Measurements from ENCODE around the gene AKAP4. TPM values are rescaled to one million over a fixed set of nuclear protein-coding genes. Genes with fewer than 3 reads are reported as not detected.

AKAP4 gene
- total RNA-seq, 2 donors from 2014 or later = not detected

- H3K27ac Mint-ChIP-seq = no peak overlapping the region
- no peaks in the 10 kb centered on the region for H3K9me3 Mint-ChIP-seq
- no peak for ATAC-seq
- no peaks in the 10 kb centered on the region for H3K36me3 Mint-ChIP-seq
- no peak for DNase-seq (ENCODE audit: low spot score in 2 of 2)
Observed at GRCh38 chrX:50157545-50158135, 43.2 kb downstream of the AKAP4 start.

- no peaks in the 10 kb centered on the region for H3K9me3 Mint-ChIP-seq
- ATAC-seq (no peak), DNase-seq (ENCODE audit: low spot score in 2 of 2) (no peak)
- no peaks in the 10 kb centered on the region for H3K36me3 Mint-ChIP-seq
- no peak overlapping the region for H3K27ac Mint-ChIP-seq
Observed at GRCh38 chrX:50154429-50154828, 46.4 kb downstream of the AKAP4 start.

GRCh38 chrX:50152456-50152855 lies 48.4 kb downstream of the AKAP4 start:
- no peak for ATAC-seq
- H3K27ac Mint-ChIP-seq = no peak overlapping the region

GRCh38 chrX:50147972-50148371 lies 52.8 kb downstream of the AKAP4 start:
- Mint-ChIP-seq H3K36me3 (no peaks in the 10 kb centered on the region), H3K9me3 (no peaks in the 10 kb centered on the region), H3K27ac (no peak overlapping the region)
- no peak for ATAC-seq
- no peak for DNase-seq (ENCODE audit: low spot score in 2 of 2)

More at GRCh38 chrX:50152456-50152855, 48.4 kb downstream of the AKAP4 start:
- Mint-ChIP-seq H3K9me3 (no peaks in the 10 kb centered on the region), H3K36me3 (no peaks in the 10 kb centered on the region)
- no peak for DNase-seq (ENCODE audit: low spot score in 2 of 2)

Other genes starting within 250 kb of the AKAP4 start
- gene CCNB3, start 3.8 kb upstream of the AKAP4 start, total RNA-seq = under 1 TPM; 0.47 to 0.71 TPM

Data from activated naive CD4-positive, alpha-beta T cell treated with anti-CD3 and anti-CD28 coated beads, Interleukin-2, amount 50 U/mL, for 72 hours (primary cell).